HL-60 (cell line): ENCODE measurements around the gene COPS6.

Experiments
- DNase-seq, 2 experiments: peaks; one replicate each; pipeline ENCODE4 v3.0.0-alpha.2; 2010 to 2020; ENCODE audit warnings: low read depth in 1 of 2, low spot score in 1 of 2
- H3K27ac ChIP-seq: fragments of 250-450 bp; sonication (Bioruptor Pico); replicated peaks from 2 replicates; pipeline ENCODE4 v1.5.1; 2020; ENCODE audit warnings: mild to moderate bottlenecking, moderate library complexity
- H3K27me3 ChIP-seq: fragments of 250-450 bp; sonication (Bioruptor Pico); 2 replicates; pipeline ENCODE4 v1.5.1; 2021; ENCODE audit warnings: mild to moderate bottlenecking, moderate library complexity; ENCODE audit not compliant: insufficient read depth, poor library complexity, severe bottlenecking
- H3K4me3 ChIP-seq: replicated peaks from 2 replicates; pipeline ENCODE4 v1.5.1; 2011; ENCODE audit warnings: mild to moderate bottlenecking, control low read depth, low read length; ENCODE audit not compliant: insufficient read depth
- CTCF ChIP-seq: IDR thresholded peaks from one replicate; pipeline ENCODE4 v1.5.1; 2011; ENCODE audit warnings: low read length, control low read depth, inconsistent platforms; ENCODE audit not compliant: insufficient read depth
- GABPA ChIP-seq: IDR thresholded peaks from 2 replicates; pipeline ENCODE4 v1.6.1; 2012; ENCODE audit warnings: low read depth
- POLR2AphosphoS5 ChIP-seq: IDR thresholded peaks from 2 replicates; pipeline ENCODE4 v1.6.1; 2012; ENCODE audit warnings: low read depth
- REST ChIP-seq: IDR thresholded peaks from 2 replicates; pipeline ENCODE4 v1.6.1; 2012; ENCODE audit warnings: low read depth; ENCODE audit not compliant: insufficient replicate concordance
- SPI1 ChIP-seq: IDR thresholded peaks from 2 replicates; pipeline ENCODE4 v1.6.1; 2012; ENCODE audit warnings: low read depth, mild to moderate bottlenecking, borderline replicate concordance

Gene COPS6

GRCh38 chr7:100066953-100067352 lies 21.8 kb upstream of the COPS6 start:
- no peak overlapping the region for H3K4me3 ChIP-seq
- DNase-seq, result no peak
- no peaks in the 10 kb centered on the region for H3K27me3 ChIP-seq
- peak; percentile 17; the same call in 1 of the 2 replicates for TF ChIP-seq POLR2AphosphoS5
- TF ChIP-seq GABPA, result no peak
- H3K27ac ChIP-seq, result no peak overlapping the region

- DNase-seq, result no peak
- no peak for TF ChIP-seq REST
- TF ChIP-seq GABPA, result no peak
- TF ChIP-seq CTCF, result no peak
- TF ChIP-seq POLR2AphosphoS5, result no peak
- TF ChIP-seq SPI1, result no peak
- H3K27ac ChIP-seq, result no peak overlapping the region
- H3K27me3 ChIP-seq, result no peaks in the 10 kb centered on the region
- H3K4me3 ChIP-seq, result no peak overlapping the region
Observed at GRCh38 chr7:100069991-100070390, 18.8 kb upstream of the COPS6 start.

- Histone ChIP-seq H3K27ac (no peak overlapping the region), H3K4me3 (no peak overlapping the region), H3K27me3 (no peaks in the 10 kb centered on the region)
- no peak for DNase-seq
- TF ChIP-seq REST (no peak), POLR2AphosphoS5 (peak; percentile 54; the same call in 1 of the 2 replicates)
Observed at GRCh38 chr7:100071018-100071723, 17.6 kb upstream of the COPS6 start.

- DNase-seq, result no peak
- Histone ChIP-seq H3K4me3 (no peak overlapping the region), H3K27me3 (no peaks in the 10 kb centered on the region), H3K27ac (no peak overlapping the region)
- TF ChIP-seq SPI1, result no peak
- TF ChIP-seq GABPA, result no peak
- no peak for TF ChIP-seq REST
- TF ChIP-seq POLR2AphosphoS5, result no peak
- no peak for TF ChIP-seq CTCF
Observed at GRCh38 chr7:100072462-100072861, 16.3 kb upstream of the COPS6 start.
